Measurements from ENCODE around the gene DMAC1. TPM values are rescaled to one million over a fixed set of nuclear protein-coding genes. Genes with fewer than 3 reads are reported as not detected.

DMAC1 gene
- total and polyA plus RNA-seq, 7 donors: 17.2 to 21.4 (median 19.9) TPM

GRCh38 chr9:7756088-7756487 lies 43.5 kb downstream of the DMAC1 start:
- DNase-seq: no peak
- no peaks in the 10 kb centered on the region for H3K27me3 ChIP-seq
- H3K4me1 ChIP-seq: no peaks in the 10 kb centered on the region
- TF ChIP-seq POLR2A (IDR thresholded peaks at IDR 0.05) (no peak), EP300 (IDR thresholded peaks at IDR 0.05) (no peak), CTCF (IDR thresholded peaks at IDR 0.05) (no peak), POLR2AphosphoS5 (IDR thresholded peaks at IDR 0.05) (no peak)
- no peaks in the 10 kb centered on the region for H3K9me3 ChIP-seq
- H3K27ac ChIP-seq: no peak overlapping the region
- H3K4me3 ChIP-seq: no peak overlapping the region
- no peaks in the 10 kb centered on the region for H3K36me3 ChIP-seq
- intact Hi-C loops (cut with DNase I): no loop called here

GRCh38 chr9:7752481-7752880 lies 47.1 kb downstream of the DMAC1 start:
- Histone ChIP-seq H3K27ac (no peak overlapping the region), H3K27me3 (no peaks in the 10 kb centered on the region), H3K4me1 (no peaks in the 10 kb centered on the region), H3K4me3 (no peak overlapping the region), H3K36me3 (no peaks in the 10 kb centered on the region), H3K9me3 (no peaks in the 10 kb centered on the region)
- no peak for TF ChIP-seq EP300 (IDR thresholded peaks at IDR 0.05)
- TF ChIP-seq POLR2A (IDR thresholded peaks at IDR 0.05): no peak
- no peak for TF ChIP-seq CTCF (IDR thresholded peaks at IDR 0.05)
- no peak for TF ChIP-seq POLR2AphosphoS5 (IDR thresholded peaks at IDR 0.05)
- WGBS, 2 donors: 85 to 93% methylated on average over 2 of the region's 2 CpGs
- intact Hi-C loops (cut with DNase I): no loop called here
- DNase-seq: no peak

Measured in sigmoid colon (tissue), 7 donors.